ENCODE data around the gene POR.

The POR gene

GRCh38 chr7:75979759-75980429, 64.9 kb downstream of the POR start:
- DNase-seq (ENCODE audit: low spot score): peak; percentile 43

GRCh38 chr7:75980430-75981202, 65.7 kb downstream of the POR start:
- no peak for DNase-seq (ENCODE audit: low spot score)

DNA sequence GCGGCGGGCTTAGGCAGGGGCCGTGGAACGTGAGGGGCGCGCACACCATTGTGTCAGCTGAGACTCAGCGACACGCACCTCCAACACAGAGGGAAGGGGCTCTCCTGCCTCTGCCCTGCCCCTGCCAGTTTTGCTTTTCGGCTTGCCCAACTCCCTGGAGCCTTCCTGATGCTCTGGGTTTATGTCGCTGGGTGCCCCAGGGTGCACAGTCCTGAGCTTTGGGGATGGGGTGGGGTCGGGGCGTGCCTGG, 66.2 kb downstream of the POR start:
- DNase-seq (ENCODE audit: low spot score): no peak

DNA sequence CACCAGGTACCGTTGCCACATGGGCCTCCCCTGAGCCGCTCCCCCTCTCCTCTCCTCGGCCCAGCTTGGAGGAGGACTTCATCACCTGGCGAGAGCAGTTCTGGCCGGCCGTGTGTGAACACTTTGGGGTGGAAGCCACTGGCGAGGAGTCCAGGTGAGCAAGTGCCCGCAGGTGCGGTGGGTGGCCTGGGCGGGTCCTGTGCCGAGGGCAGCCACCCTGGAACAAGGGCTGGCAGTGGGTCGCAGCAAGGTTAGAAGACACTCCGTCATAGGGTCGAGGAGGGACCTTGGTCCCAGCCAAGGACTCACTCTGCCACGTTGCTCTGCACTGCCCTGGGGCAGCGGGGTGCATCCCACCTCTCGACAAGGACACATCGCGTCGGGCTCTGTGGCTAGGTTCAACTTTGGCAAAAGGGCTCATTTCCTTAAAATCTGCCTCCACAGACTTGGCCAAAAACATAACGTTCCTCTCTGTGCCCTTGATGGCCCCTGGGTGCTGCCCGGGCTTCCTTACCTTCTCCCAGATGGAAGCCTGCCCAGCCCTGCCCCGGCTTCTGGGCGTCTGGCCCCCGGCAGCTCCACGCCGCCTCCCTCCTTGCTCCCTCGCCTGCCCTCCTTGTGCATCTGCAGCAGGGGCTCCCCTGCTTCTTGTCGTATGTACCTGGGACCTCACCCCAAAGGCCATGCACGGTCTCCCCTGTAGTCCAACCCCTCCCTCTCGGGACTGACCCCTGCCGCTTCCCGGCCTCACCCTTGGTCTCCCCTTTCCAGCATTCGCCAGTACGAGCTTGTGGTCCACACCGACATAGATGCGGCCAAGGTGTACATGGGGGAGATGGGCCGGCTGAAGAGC, 66.7 kb downstream of the POR start:
- DNase-seq (ENCODE audit: low spot score): no peak

DNA sequence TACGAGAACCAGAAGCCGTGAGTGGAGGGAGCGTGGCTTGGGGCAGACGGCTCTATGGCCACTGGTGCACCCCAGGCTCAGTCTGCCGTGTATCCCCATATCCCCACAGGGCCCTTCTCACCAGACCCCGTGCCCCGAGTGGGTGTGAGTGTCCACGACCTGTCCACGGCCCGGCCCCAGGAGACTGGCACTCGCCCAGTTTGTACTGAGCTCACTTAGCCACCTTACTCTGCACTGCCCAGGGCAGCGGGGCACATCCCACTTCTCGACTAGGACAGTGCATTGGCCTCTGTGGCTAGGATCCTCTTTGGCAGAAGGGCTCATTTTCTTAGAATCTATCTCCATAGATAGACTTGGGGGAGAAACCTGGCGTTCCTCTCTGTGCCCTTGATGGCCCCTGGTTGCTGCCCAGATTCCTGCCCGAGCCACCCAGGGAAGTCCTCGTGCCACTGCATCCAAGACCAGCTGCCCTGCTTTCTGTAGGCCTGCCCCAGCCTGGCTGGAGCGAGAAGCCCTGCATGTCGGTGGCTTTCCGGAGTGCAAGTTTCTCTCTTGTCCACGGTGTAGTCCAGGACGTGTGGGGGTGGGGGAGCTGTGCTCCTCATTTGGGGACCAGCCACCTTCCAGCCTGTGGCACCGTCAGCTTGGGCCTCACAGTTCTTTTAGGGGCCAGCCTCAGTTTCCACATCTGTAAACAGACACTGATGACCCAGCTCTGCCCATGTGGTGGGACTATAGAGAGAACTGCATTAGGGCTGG, 67.5 kb downstream of the POR start:
- DNase-seq (ENCODE audit: low spot score): no peak

DNA sequence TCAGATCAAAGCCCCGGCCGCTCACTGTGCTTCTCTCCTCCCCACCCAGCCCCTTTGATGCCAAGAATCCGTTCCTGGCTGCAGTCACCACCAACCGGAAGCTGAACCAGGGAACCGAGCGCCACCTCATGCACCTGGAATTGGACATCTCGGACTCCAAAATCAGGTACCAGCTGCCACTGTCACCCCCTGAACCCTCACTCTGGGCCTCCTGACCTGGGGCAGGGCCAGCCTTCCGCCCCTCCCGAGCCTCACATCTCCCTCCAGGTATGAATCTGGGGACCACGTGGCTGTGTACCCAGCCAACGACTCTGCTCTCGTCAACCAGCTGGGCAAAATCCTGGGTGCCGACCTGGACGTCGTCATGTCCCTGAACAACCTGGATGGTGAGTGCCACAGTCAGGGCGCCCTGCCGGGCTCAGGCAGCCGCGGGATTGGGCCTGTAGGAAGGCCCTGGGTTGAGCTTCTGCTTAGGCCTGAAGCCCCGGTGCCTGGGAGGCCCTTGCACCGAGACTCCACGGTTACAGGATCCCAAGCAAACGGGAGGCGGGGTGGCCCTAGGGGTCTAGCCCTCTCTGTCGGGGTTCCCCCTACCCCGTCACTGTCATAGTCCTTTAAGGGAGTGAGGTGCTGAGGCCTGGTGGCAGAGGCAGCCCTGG, 68.6 kb downstream of the POR start:
- no peak for DNase-seq (ENCODE audit: low spot score)

GRCh38 chr7:75984130-75985008, 69.4 kb downstream of the POR start:
- no peak for DNase-seq (ENCODE audit: low spot score)

DNA sequence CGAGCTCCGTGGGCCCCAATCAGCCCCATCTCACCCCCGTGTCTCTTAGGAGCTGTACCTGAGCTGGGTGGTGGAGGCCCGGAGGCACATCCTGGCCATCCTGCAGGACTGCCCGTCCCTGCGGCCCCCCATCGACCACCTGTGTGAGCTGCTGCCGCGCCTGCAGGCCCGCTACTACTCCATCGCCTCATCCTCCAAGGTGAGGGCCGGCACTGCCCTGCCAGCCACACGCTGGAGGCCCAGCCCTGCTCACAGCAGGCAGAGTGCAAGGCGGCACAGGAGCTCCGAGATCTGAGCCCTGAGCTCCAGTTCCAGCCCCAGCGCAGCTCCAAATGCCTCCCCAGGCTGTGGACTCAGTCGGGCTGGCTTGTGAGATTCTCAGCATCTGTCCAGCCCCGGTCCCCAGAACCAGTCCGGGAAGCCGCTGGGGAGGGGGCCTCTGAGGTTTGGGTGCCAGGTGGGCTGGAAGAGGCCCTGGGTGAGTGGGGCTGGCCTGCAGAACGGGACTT, 70.1 kb downstream of the POR start:
- DNase-seq (ENCODE audit: low spot score): no peak

DNA sequence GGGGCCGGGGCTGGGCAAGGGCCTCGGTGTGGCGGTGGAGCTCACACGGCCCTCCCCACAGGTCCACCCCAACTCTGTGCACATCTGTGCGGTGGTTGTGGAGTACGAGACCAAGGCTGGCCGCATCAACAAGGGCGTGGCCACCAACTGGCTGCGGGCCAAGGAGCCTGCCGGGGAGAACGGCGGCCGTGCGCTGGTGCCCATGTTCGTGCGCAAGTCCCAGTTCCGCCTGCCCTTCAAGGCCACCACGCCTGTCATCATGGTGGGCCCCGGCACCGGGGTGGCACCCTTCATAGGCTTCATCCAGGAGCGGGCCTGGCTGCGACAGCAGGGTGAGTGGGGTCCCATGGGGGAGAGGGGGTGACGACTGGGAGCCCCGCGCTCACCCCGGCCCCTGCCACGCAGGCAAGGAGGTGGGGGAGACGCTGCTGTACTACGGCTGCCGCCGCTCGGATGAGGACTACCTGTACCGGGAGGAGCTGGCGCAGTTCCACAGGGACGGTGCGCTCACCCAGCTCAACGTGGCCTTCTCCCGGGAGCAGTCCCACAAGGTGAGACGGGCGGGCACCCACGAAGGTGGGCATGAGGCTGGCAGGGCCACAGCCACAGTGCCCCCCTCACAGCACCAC, 70.7 kb downstream of the POR start:
- no peak for DNase-seq (ENCODE audit: low spot score)

DNA sequence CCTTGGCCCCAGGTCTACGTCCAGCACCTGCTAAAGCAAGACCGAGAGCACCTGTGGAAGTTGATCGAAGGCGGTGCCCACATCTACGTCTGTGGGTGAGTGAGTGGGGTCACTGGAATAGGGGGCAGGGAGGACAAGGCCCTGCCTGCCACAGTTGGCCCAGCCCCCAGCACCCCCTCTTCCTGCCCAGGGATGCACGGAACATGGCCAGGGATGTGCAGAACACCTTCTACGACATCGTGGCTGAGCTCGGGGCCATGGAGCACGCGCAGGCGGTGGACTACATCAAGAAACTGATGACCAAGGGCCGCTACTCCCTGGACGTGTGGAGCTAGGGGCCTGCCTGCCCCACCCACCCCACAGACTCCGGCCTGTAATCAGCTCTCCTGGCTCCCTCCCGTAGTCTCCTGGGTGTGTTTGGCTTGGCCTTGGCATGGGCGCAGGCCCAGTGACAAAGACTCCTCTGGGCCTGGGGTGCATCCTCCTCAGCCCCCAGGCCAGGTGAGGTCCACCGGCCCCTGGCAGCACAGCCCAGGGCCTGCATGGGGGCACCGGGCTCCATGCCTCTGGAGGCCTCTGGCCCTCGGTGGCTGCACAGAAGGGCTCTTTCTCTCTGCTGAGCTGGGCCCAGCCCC, 71.3 kb downstream of the POR start:
- no peak for DNase-seq (ENCODE audit: low spot score)

DNA sequence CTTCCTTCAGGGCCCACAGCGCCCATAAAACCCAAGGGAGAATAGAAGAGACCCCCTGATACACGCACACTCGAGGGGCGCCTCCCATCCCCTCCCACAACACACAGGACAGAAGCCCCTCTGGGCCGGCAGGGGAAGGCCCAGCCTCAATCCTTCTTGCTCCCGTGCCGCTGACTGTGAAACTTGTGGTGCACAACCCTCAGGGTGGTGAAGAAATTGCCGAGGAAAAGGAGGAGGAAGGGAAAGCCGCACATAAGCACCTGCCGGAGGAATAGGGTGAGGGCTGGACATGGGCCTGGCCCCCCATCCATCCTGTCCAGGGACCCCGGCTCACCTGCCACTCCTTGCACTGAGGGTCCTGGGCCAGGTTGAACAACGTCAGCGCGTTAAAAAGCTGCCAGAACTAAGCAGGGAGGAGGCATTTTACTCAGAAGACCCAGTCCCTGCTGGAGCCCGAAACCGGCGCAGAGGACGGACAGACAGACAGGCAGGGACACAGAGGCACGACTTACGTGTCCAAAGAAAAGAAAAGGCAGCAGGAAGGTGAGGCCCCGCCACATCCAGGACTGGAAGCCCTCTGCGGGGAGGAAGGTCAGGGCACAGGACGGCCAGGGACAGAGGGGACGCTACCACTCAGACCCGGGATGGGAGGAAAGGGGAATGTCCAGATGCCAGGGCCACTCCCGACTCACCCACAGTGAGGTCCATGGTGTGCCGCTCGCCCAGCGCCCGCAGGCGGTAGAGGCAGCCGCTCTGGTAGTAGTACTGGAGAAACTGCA, 72.3 kb downstream of the POR start:
- DNase-seq (ENCODE audit: low spot score): no peak

DNA sequence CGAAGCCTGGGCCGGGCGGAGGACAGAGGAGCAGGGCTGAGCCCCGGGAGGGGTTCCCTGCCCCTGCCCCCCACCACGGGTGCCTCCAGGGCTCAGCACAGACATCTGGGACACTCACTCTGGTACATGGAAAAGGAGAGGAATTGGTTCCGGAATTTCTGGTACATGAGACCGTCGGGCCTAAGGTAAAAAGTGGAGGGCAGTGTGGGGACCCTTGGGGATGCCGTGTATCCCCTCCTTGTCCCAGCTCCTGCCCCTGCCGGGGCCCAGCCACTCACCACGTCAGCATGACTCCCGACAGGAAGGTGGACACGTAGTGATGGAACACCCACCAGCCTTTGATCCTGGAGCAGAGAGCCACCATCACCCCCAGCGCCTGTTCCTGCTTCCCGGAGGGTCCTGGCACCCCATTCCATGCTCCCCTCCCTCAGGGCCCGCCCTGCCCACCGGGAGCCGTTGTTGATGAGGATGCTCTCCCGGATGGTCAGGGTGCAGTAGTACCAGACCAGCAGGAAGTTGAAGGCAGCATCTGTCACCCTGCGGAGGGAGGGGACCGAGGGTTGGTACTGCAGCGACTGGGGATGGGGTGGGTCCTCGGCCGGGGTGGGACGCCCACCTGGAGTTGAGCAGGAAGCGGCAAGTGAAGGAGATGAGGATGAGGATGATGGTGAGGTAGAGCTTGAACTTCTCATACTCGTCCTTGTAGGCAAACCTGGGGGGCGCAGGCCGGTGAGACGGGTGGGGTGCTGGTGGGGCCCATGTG, 73.0 kb downstream of the POR start:
- no peak for DNase-seq (ENCODE audit: low spot score)

GRCh38 chr7:75988568-75989499, 73.9 kb downstream of the POR start:
- DNase-seq (ENCODE audit: low spot score): no peak

DNA sequence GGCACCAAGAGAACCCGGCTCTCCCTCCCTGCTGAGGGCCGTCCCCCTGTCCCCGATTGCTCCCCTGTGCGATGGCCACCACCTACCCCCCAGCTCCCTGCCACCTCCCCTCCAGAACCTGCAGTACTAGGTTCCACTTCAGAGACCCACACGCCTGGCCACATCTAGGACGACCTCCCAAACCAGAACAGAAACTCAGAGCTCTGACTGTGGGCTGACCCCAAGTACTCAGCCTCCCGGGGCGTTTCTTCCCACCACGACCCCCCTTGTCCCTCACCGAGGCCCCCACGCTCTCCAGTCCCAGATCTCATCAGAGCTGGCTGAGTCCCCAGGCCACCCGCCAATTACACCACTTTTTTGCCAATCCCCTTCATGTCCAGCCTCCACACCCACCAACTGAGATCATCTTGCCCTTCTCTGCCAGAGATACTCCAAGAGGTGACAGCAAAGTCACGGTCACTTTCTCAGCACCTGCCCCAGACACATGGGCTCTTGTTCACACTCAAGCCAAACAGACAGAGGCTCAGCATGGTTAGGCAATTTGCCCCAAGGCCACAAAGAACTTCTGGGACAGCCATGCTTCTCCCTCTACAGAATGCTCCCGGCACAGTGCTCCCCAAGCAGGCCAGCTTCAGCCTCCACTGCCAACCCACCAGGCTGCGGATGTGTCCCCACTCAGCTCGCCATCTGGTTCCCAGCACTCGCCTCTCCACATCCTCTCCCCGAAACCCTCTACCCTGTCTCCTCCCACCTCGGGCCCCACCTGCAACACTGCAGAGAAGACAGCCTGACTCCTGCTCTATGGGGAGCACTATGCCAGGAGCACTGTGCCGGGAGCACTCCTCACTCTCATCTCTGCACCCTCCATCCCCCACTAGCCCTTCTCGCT, 74.8 kb downstream of the POR start:
- no peak for DNase-seq (ENCODE audit: low spot score)

DNA sequence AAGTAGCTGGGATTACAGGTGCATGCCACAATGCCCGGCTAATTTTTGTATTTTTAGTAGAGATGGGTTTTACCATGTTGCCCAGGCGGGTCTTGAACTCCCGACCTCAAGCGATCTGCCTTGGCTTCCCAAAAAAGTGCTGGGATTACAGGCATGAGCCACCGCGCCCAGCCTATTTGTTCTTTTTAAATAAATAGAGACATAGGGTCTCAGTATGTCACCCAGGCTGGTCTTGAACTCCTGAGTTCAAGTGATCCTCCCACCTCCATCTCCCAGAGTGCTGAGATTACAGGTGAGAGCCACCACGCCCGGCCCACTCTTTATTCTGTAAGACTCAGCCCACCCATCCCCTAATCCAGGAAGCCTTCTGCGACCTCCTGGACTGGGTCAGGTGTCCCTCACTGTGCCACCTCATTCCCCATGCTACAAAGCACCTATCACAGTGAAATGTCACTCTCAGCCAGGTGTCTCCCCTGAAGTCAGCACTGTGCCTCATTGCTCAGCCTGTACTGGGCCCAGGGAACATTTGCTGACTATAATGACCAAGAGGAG, 76.7 kb downstream of the POR start:
- DNase-seq (ENCODE audit: low spot score): no peak
